ENCODE results near the gene ZNF831. TPM values are rescaled to one million over a fixed set of nuclear protein-coding genes. Genes with fewer than 3 reads are reported as not detected.

The ZNF831 gene
- total RNA-seq, 1 donor from 2014 or later = not detected

DNA sequence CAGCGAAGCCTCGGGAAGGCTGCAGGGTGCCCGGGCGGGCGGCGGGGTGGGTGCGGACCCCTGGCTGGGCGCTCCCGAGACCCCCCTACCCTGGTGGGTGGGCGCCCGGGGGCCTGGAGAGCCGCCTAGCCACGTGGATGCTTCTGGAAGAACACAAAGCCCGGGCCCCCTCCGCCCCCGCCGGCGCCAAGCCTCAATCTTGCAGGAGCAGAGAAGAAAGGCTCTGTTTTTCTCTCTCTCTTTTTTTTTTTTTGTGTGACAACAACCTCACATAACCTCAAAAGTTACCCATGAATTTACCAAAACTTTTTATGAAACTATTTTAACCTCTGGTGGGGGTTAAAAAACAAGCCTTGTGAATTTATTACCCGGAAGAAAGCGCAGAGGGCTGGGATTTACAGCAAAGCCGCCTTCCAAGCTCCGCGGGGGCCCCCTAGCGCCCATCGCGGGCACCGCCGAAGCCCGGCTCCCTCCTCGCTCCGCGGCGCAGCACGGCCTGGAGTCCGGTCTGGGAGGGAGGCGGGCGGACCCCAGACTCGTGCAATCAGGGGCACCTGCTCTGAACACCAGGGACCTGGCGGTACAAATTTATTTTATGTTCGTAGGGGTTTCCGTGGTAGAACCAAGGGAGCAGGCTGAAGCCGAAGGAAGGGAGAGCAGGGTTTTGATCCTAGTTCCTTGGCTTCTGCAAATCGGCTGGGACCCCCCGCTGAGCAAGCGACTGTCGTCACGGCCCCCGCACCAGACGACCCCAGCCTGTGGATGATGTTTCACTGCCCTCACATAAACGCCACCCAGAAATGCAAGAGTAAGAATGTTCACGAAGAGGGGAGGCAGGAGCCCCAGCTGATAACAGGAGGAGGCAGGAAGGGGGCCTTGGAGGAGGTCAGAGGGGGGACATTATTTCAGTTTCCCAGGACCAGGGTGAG, 58.9 kb downstream of the ZNF831 start:
- Histone ChIP-seq H3K4me3 (ENCODE audit: insufficient read depth, low read depth, low read length) (peak overlapping the region; percentile 46), H4K20me1 (ENCODE audit: insufficient read depth, low read length) (no peaks in the 10 kb centered on the region), H3K27ac (ENCODE audit: low read depth, low read length) (no peak overlapping the region), H2AFZ (ENCODE audit: low read depth, low read length) (peak overlapping the region; percentile 82), H3K79me2 (ENCODE audit: insufficient read depth, low read length) (no peaks in the 10 kb centered on the region), H3K4me2 (ENCODE audit: low read length) (peak overlapping the region; percentile 90), H3K36me3 (ENCODE audit: insufficient read depth, low read length) (no peaks in the 10 kb centered on the region), H3K9me3 (ENCODE audit: insufficient read depth, low read depth, low read length) (no peaks in the 10 kb centered on the region), H3K4me1 (ENCODE audit: insufficient read depth, low read length) (peaks cover 5% of the 10 kb centered on the region), H3K9ac (ENCODE audit: low read length) (peak overlapping the region; percentile 64), H3K27me3 (ENCODE audit: insufficient read depth, low read length) (peaks cover 27% of the 10 kb centered on the region)
- Mint-ChIP-seq H3K4me3 (ENCODE audit: unreplicated experiment) (peak overlapping the region; percentile 71), H3K4me1 (ENCODE audit: low read depth, unreplicated experiment) (peaks cover 11% of the 10 kb centered on the region), H3K27ac (ENCODE audit: unreplicated experiment) (no peak overlapping the region), H3K36me3 (ENCODE audit: low read depth, unreplicated experiment) (no peaks in the 10 kb centered on the region), H3K9me3 (ENCODE audit: unreplicated experiment) (peaks cover 1% of the 10 kb centered on the region), H3K27me3 (ENCODE audit: low read depth, unreplicated experiment) (peaks cover 45% of the 10 kb centered on the region)
- TF ChIP-seq, protein P1, sequence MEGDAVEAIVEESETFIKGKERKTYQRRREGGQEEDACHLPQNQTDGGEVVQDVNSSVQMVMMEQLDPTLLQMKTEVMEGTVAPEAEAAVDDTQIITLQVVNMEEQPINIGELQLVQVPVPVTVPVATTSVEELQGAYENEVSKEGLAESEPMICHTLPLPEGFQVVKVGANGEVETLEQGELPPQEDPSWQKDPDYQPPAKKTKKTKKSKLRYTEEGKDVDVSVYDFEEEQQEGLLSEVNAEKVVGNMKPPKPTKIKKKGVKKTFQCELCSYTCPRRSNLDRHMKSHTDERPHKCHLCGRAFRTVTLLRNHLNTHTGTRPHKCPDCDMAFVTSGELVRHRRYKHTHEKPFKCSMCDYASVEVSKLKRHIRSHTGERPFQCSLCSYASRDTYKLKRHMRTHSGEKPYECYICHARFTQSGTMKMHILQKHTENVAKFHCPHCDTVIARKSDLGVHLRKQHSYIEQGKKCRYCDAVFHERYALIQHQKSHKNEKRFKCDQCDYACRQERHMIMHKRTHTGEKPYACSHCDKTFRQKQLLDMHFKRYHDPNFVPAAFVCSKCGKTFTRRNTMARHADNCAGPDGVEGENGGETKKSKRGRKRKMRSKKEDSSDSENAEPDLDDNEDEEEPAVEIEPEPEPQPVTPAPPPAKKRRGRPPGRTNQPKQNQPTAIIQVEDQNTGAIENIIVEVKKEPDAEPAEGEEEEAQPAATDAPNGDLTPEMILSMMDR (IDR thresholded peaks at IDR 0.05; ENCODE audit: insufficient read depth, low read depth, low read length) = peak; percentile 77
- no peak for TF ChIP-seq EZH2 (IDR thresholded peaks at IDR 0.05; ENCODE audit: insufficient read depth, low read length)
- FAIRE-seq (no peak), DNase-seq (ENCODE audit: low read depth) (peak; percentile 39)

DNA sequence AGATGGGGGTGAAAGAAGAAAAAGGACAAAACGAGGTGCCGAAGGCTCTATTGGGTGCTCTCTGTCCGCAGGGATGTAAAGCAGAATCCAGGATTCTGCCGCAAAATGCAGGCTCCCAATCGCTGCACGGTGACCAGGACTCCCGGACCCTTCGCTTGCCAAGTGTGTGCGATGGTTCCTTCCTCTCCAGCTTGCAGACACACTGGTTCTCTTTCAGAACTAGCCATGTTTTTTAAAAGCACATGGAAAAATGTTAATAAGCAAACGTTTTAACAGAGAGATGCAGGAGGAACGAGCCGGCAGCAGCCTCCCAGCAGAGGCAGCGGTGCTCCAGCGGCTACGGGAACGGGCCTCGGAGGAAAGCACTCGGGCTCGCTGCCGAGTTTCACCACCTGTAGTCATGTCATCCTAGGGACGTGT, 59.6 kb downstream of the ZNF831 start:
- peak overlapping the region; percentile 90 for H3K4me2 ChIP-seq (ENCODE audit: low read length)
- no peaks in the 10 kb centered on the region for H4K20me1 ChIP-seq (ENCODE audit: insufficient read depth, low read length)
- H3K27ac ChIP-seq (ENCODE audit: low read depth, low read length) = no peak overlapping the region
- peak overlapping the region; percentile 71 for H3K4me3 Mint-ChIP-seq (ENCODE audit: unreplicated experiment)
- peaks cover 1% of the 10 kb centered on the region for H3K9me3 Mint-ChIP-seq (ENCODE audit: unreplicated experiment)
- H3K4me1 Mint-ChIP-seq (ENCODE audit: low read depth, unreplicated experiment) = peaks cover 5% of the 10 kb centered on the region
- H3K36me3 ChIP-seq (ENCODE audit: insufficient read depth, low read length) = no peaks in the 10 kb centered on the region
- peak overlapping the region; percentile 52 for H2AFZ ChIP-seq (ENCODE audit: low read depth, low read length)
- no peak for FAIRE-seq
- no peaks in the 10 kb centered on the region for H3K9me3 ChIP-seq (ENCODE audit: insufficient read depth, low read depth, low read length)
- no peak for DNase-seq (ENCODE audit: low read depth)
- peaks cover 5% of the 10 kb centered on the region for H3K4me1 ChIP-seq (ENCODE audit: insufficient read depth, low read length)
- peak overlapping the region; percentile 22 for H3K9ac ChIP-seq (ENCODE audit: low read length)
- no peak for TF ChIP-seq EZH2 (IDR thresholded peaks at IDR 0.05; ENCODE audit: insufficient read depth, low read length)
- TF ChIP-seq, protein P1 (IDR thresholded peaks at IDR 0.05; ENCODE audit: insufficient read depth, low read depth, low read length) = no peak
- H3K27ac Mint-ChIP-seq (ENCODE audit: unreplicated experiment) = no peak overlapping the region
- no peaks in the 10 kb centered on the region for H3K36me3 Mint-ChIP-seq (ENCODE audit: low read depth, unreplicated experiment)
- no peaks in the 10 kb centered on the region for H3K79me2 ChIP-seq (ENCODE audit: insufficient read depth, low read length)
- no peak overlapping the region for H3K4me3 ChIP-seq (ENCODE audit: insufficient read depth, low read depth, low read length)
- peaks cover 27% of the 10 kb centered on the region for H3K27me3 ChIP-seq (ENCODE audit: insufficient read depth, low read length)
- peaks cover 45% of the 10 kb centered on the region for H3K27me3 Mint-ChIP-seq (ENCODE audit: low read depth, unreplicated experiment)

DNA sequence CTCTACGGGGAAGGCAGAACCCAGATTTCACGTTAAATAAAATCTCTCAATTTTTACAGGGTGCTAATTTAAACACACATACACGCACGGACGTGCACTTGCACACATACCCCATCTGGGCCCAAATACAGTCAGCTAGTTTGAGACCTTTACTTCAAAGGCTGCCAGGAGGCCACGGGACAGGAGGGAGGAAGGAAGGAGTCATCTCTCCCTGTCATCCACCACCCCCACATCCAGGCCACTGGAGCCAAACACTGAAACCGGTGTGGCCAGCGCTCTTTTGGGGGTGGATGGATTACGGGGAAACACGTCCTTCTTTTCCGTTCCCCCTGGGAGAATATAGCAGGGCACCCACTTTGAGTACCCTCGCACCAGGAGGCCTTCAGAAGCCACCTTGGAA, 60.1 kb downstream of the ZNF831 start:
- Histone ChIP-seq H4K20me1 (ENCODE audit: insufficient read depth, low read length) (no peaks in the 10 kb centered on the region), H3K9ac (ENCODE audit: low read length) (no peak overlapping the region), H3K36me3 (ENCODE audit: insufficient read depth, low read length) (no peaks in the 10 kb centered on the region), H2AFZ (ENCODE audit: low read depth, low read length) (no peak overlapping the region), H3K27ac (ENCODE audit: low read depth, low read length) (no peak overlapping the region), H3K9me3 (ENCODE audit: insufficient read depth, low read depth, low read length) (no peaks in the 10 kb centered on the region), H3K79me2 (ENCODE audit: insufficient read depth, low read length) (no peaks in the 10 kb centered on the region), H3K27me3 (ENCODE audit: insufficient read depth, low read length) (peaks cover 27% of the 10 kb centered on the region), H3K4me1 (ENCODE audit: insufficient read depth, low read length) (peaks cover 5% of the 10 kb centered on the region), H3K4me2 (ENCODE audit: low read length) (no peak overlapping the region), H3K4me3 (ENCODE audit: insufficient read depth, low read depth, low read length) (no peak overlapping the region)
- peaks cover 1% of the 10 kb centered on the region for H3K9me3 Mint-ChIP-seq (ENCODE audit: unreplicated experiment)
- FAIRE-seq = no peak
- peaks cover 45% of the 10 kb centered on the region for H3K27me3 Mint-ChIP-seq (ENCODE audit: low read depth, unreplicated experiment)
- no peak for DNase-seq (ENCODE audit: low read depth)
- TF ChIP-seq EZH2 (IDR thresholded peaks at IDR 0.05; ENCODE audit: insufficient read depth, low read length) = no peak
- TF ChIP-seq, protein P1 (IDR thresholded peaks at IDR 0.05; ENCODE audit: insufficient read depth, low read depth, low read length) = no peak
- H3K4me1 Mint-ChIP-seq (ENCODE audit: low read depth, unreplicated experiment) = peaks cover 5% of the 10 kb centered on the region
- no peak overlapping the region for H3K27ac Mint-ChIP-seq (ENCODE audit: unreplicated experiment)
- H3K36me3 Mint-ChIP-seq (ENCODE audit: low read depth, unreplicated experiment) = no peaks in the 10 kb centered on the region
- H3K4me3 Mint-ChIP-seq (ENCODE audit: unreplicated experiment) = no peak overlapping the region

All from astrocyte (in vitro differentiated cells and primary cell).